ENCODE data around the gene ZNF135.

Gene ZNF135

DNA sequence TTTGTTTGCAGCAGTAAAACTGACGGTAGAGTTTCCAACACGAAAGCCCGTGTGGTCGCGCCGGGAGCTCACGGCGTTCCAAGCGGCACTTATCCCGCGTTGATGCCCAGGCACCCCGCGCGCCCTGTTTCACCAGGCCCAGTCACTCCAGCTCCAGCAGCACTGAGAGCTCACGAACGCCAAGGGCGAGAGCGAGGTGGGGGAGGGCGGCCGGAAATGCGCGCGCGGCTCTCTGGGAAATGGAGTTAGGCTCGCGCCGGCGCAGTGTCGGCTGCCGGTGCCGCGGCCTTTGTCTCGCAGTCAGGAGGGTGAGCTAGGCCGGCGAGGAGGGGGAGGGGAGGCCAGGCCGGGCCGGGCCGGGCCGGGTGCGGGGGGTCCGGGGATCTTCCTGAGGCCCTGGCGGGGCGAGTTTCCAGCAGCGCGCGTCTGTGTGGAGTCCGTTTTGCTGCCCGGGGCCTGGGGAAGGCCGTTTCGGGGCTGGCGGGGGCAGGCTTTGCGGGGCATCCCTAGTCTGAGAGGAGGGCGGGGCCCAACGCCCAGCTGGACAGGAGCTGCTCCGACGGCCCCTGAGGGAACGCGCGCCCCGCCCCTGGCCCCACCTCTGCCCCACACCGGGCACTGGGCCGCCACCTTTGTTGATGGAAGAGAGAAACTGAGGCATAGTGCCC lies at the start of gene ZNF135:
TSS of gene ZNF135 (plus strand) at position 280 of the 668 bp plus-strand sequence. CDS start 721 bp downstream, outside the sequence.
- peak; percentile 32 to 51 for DNase-seq (ENCODE audit: low read depth in 2 of 2)

DNA sequence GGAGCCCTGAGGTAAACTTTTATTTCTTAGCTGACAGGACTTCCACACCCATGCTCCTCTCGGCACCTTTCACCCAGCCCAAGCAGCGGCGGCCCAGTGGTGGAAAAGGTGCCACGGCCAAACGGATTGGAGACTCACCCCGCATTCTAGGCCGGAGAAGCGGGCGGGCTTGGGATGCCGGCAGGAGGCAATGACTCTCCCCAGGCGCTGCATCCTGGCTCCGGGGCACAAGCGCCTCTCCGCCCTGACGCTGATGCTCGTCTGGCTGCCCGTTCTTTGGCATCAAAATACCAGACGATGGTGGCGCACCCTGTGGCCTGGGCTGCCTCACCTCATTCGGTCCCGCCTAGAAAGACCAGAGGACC lies 49.8 kb upstream of the ZNF135 start:
- no peak for DNase-seq (ENCODE audit: low read depth in 2 of 2)

DNA sequence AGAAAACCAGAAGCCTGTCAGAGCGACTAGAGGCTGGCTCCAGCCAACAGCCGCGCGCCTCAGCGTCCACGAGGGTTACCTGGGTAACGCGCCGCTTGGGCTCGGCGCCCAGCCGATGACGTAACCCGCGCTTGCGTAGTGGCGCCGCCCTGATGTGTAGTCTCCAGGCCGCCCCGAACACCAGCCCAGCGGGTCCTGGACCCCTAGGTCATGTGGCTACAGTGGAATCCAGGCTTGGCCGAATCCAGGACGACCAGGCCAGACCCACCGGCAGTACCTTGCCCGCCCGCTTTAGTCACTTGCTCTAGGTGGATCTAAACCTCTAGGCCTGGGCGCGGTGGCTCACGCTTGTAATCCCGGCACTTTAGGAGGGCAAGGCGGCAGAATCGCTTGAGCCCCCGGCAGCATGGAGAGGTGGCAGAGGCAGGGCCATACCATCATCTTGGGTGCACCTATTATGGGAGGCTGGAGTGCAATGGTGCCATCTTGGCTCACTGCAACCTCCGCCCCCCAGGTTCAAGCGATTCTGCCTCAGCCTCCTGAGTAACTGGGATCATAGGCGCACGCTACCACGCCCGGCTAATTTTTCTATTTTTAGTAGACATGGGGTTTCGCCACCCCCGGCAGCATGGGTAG lies 49.3 kb upstream of the ZNF135 start:
- peak; percentile 44 to 47 for DNase-seq (ENCODE audit: low read depth in 2 of 2)

DNA sequence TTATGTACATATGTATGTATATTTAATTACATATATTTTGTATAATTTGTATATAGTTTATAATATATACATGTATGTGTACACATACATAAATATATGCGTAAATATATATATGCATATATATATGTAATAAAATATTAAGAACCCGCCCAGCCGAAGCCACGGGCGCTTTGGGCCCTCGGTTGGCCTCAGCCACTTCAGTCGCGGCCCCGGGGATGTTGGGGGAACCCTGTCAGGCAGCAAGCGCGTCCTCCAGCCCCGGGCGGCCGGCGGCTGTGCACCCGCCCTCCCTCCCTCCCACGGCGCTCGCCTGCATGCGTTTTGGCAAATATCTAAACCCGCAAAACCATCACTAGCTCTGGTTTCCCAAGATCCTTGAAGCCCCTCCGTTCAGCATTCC lies 48.6 kb upstream of the ZNF135 start:
- DNase-seq (ENCODE audit: low read depth in 2 of 2): no peak

DNA sequence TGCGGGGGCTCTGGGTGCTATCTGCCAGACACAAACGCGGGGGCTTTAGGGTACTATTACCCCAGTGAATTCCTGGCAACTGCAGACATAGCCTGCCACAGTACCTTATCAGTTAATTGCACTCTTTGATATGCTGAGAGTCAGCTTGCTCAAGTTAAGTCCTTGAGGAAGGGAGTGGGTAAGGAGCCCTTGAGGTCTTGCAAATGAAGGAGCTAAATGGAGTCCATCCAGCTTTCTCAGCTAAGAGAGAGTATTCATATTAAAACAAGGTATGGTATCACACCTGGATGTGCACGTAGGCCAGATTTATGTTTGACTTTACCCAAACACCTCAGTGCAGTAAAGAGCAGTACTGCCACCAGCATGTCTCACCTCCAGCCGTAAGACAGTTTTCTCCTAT lies 44.9 kb upstream of the ZNF135 start:
- DNase-seq (ENCODE audit: low read depth in 2 of 2): no peak

DNA sequence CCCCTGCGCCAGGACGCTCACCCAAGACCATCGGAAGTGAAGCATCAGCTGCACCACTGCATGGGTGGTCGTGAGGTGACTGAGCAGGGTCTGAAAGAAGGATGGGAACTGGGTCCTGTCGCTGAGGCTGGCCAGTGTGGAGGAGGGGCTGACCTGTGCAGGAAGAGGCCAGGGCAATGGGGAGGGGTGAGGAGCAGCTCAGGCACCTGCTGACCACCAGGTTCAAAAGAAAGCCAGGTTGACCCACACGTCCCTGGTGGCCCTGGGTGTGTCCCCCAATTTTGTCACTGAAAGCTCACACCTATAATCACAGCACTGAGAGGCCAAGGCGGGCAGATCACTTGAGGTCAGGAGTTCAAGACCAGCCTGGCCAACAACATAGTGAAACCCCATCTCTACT lies 39.0 kb upstream of the ZNF135 start:
- no peak for DNase-seq (ENCODE audit: low read depth in 2 of 2)

DNA sequence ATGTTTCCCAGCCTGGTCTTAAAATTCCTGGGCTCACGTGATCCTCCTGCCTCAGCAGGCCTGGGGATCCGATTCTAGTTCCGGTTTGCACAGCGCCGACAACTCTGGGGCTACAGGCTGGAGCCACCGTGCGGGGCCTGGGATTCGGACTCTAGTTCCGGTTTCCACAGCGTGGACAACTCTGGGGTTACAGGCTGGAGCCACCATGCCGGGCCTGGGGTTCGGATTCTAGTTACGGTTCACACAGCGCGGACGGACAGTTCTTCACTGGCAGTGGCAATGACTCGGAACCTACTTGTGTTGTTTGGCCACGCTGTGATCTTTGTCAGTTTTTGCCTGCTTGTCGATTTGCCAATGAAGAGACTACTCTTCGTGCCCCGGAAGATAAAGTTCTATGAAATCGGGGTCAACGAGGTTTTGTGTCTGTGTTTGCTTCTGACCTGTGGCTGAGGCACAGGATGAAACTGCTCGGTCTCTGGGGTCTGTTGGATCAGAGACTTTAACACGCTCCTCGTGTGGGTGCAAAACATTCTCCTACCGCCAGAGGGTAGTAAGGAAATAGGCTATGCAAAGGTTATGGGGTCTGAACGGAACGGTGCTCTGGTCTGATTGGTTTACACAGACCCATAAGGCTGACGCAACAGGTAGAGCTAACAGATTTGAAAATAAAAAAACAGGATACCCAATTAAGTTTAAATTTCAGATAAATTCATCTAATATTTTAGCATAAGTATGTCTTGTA lies 37.4 kb upstream of the ZNF135 start:
- no peak for DNase-seq (ENCODE audit: low read depth in 2 of 2)

DNA sequence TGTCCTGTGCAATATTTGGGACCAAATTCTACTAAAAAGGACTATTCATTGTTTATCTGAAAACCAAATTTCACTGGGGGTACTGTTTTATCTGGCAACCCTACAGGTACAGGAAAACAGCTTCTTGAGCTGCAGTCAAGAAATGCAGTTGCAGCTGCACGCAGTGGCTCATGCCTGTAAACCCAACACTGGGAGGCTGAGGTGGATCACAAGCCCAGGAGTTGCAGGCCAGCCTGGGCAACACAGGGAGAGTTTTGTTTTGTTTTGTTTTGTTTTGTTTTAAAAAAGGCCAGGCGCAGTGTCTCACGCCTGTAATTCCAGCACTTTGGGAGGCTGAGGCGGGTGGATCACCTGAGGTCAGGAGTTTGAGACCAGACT lies 36.8 kb upstream of the ZNF135 start:
- no peak for DNase-seq (ENCODE audit: low read depth in 2 of 2)

DNA sequence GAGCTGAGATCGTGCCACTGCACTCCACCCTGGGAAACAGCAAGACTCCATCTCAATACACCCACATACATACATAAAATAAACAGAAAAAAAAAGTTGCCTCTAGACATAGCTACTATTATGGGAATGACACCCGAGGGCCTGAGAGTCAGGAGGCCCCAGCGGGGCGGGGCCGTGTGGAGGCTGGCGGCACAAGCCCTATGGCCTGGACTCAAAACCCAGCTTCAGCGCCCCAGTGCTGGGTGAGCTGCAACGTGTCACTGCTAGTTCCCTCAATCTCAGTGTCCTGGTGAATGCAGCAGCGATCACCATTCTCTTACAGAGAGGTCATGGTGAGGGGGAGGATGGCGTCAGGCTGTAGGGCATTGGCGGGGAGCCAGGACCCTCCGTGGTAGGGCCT lies 34.4 kb upstream of the ZNF135 start:
- no peak for DNase-seq (ENCODE audit: low read depth in 2 of 2)

DNA sequence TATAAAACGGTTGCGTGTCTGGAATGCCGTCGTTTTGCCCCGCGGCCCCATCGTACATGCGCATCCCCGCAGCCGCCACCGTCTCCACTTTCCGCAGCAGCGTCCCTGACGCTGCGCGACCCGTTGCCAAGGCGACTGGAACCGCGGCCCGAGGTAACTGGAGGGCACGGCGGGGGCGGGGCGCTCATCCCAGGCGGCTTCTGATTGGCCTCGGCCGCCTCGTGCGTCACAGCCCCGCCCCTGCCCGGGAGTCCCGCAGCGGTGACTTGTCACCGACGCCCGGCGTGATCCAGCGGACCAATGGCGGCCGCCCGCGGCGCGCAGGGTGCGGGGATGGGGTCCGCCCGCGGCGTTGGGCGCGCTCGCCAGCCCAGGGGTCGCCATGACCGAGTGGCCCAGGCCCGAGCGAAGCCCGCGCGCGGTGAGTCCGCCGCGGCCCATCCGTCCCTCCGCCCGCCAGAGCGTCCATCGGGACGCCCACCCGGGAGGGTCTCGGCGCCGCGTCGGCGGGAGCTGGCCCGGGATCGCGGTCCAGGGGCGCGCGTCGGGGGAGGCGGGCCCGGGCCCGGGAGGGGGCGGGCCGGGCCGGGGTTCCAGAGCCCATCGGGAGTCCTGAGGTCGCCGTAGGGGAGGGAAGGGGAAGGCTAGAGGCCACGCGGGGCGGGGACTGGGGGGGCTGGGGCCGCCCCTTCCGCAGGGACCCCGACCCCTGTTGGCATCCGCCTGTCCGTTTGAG lies 25.2 kb upstream of the ZNF135 start, which contains the start of gene ZSCAN1:
TSS of gene ZSCAN1 (plus strand) at position 285 of the 736 bp plus-strand sequence. CDS start 3,812 bp downstream, outside the sequence.
- DNase-seq (ENCODE audit: low read depth in 2 of 2): peak in 1 of 2 donors; percentile 19

DNA sequence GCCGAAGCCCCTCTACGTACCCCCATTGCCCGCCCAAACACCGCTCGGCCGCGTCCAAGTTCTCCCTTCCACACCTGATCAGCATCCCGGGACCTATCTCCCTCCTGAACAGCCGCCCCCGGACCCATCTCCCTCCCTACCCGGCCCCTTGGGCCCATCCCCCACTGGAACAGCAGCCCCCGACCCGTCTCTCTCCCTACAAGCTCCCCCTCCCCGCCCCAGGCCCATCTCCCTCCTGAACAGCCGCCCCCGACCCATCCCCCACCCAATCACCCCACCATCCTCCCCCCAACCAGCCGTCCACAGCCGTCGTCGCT lies 24.6 kb upstream of the ZNF135 start:
- DNase-seq (ENCODE audit: low read depth in 2 of 2): no peak

DNA sequence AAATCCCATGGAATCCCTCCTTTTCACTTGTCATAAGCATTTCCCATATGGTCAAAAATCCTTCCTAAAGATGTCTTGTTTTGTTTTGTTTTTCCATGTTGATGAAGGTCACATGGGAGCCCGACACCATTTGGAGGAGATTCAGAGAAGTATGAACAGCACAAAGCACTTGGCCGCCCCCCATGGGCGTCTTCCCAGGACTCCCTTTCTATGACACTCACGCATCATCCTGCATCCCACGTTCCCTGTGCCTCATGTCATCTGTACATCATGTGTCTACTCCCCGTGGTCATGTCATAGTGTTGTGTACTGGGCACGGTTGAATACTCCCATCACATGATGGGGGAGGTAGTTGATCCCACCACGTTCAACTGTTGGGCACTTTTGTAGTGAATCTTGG lies 23.2 kb upstream of the ZNF135 start:
- no peak for DNase-seq (ENCODE audit: low read depth in 2 of 2)

DNA sequence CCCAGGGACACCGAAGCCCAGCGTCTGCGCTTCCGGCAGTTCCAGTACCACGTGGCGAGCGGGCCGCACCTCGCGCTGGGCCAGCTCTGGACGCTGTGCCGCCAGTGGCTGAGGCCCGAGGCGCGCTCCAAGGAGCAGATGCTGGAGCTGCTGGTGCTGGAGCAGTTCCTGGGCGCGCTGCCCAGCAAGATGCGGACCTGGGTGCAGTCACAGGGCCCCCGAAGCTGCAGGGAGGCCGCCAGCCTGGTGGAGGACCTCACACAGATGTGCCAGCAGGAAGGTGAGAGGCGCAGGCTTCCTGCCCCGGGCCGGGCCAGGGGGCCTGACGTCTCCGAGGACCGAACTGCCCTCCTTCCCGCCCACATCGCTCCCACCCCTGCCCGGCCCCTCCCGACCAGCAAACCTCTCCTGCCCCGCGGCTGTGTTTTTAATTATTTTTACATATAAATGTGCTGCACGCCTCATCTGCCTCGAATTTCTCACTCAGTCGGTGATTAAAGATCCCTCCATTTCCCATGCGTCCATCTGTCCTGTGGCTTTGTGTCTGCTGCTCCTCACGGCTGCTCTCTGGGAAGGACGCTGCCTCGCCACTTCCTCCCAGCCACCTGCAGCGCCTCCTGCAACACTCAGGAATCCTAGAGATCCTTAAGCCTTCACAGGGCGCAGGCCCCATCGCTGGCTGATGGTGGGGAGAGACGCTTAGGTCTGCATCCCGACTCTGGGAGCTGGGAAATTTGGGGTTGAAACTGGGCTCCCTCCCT lies 21.0 kb upstream of the ZNF135 start:
- DNase-seq (ENCODE audit: low read depth in 2 of 2): no peak

DNA sequence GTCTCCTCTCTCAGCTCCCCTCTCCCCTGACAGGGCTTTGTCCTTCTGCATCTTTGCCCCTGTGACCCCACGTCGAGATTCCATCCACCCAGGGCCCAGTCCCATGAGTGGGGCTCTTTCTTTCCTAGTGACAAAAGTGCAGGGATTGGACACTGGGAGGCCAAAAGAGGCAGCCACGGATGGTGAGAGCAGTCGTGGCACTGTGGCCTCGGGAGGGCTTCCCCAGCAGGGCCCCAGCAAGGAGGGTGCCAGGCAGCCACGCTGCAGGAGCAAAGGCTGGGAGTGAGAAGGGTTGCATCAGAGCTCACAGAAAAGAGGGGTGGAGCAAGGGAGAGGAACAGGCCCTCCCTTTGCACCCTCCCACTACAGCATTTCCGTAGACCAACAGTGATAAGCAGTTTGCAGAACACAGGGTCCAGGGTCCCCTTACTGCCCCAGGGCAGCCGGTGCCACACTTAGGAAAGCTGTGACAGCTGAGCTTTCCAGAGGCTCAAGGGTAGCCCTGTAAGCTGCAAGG lies 20.3 kb upstream of the ZNF135 start:
- no peak for DNase-seq (ENCODE audit: low read depth in 2 of 2)

DNA sequence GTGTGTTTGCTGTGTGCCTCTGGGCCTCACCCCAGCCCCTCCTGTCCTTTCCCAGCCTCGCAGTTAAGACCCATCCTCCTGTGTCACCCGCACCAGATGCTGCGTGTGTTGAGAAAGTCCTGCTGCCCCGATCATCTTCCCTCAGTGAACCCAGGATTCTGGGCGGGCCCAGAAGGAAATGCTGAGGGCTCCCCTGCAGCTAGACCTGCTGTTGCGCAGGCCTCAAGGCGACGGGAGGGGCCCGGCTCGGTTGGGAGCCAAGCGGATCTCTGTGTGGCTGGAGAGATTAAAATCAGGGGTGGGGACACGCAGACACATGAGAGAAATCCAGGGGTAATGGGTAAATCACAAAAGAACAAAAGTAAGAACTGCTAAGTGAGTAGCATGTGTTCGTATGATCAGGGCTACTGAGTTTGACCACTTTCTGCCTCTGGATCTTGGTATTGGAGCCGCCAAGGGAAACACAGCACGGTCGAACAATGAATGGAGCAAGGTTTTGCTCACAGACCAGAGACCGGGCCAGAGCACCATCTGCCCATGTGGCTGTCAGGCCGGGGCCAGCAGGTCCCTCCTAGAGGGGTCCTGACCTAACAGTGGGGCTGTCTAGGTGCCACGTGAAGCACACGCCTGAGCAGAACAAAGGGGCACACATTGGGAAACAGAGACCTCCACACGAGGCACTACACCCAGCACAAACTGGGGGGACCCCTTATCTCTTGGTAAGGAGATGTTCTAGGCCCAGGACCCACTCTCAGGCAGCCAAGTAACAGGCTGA lies 18.1 kb upstream of the ZNF135 start:
- DNase-seq (ENCODE audit: low read depth in 2 of 2): no peak

DNA sequence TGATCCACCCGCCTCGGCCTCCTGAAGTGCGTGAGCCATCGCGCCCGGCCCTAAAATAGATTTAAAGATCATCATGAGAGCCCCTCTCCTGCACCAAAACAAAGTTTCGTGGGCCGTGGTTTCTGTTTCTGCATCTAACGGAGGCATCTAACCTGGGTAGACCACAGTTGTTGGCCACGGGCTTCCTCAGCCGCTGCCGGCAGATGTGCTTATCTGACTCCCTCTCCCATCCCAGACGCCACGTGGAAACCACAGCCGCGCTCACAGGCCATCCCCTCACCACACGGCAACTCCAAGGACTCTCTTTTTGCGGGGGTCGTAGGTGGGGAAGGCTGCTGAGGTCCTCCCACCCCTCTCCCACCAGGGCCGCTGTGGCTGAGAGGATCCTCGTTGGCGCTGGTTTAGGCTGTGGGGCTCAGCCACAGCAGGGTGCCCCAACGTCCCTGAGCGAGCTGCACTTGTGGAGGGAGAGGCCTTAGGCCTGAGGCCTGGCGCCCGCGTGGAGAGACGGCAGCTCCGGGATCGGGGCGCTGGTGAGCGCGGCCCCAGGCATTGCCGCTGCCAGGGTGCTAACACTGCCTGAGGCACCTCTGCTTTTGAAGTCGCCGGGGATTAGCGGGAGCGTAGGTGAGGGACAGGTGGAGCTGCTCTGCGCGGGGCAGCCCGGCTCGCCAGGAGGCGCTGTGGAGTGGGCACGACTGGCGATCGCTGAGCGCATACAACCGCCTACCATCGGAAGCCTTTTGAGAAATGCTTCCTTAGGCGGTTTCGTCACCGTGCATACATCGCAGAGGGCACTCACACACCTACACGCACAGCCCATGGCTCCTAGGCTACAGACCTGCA lies 16.4 kb upstream of the ZNF135 start:
- DNase-seq (ENCODE audit: low read depth in 2 of 2): no peak

DNA sequence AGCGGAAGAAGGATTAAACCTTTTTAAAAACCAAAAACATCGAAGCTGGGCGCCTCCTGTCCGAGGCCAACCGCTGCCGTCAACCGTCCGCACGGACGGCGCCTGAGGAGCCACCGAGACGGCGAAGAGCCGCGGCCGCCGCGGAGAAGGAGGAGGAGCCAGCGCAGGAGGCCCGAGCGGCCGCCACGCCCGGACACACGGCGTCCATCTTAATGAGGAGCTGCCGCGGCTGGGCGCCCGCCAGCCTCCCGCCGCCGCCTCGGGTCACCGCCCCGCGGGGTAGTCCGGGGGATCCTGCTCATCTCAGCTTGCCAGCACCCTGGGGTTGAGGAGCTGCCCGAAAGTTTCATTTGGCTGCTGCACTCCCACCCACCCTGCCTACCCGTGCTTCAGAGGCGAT lies 14.7 kb upstream of the ZNF135 start:
- no peak for DNase-seq (ENCODE audit: low read depth in 2 of 2)

DNA sequence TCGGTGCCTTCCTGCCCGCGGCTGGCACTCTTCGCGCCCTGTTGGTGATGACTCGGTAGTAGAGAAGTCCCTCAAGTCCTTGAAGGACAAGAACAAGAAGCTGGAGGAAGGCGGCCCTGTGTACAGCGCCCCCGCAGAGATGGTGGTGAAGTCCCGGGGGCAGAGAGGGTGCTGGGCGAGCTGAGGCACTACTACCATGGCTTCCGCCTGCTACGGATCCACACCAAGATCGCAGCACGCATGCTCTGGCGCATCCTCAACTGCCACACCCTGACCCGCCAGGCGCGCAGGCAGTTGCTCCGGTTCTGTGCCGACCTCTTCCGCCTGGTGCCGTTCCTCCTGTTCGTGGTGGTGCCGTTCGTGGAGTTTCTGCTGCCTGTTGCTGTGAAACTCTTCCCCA lies 14.2 kb upstream of the ZNF135 start:
- DNase-seq (ENCODE audit: low read depth in 2 of 2): no peak

DNA sequence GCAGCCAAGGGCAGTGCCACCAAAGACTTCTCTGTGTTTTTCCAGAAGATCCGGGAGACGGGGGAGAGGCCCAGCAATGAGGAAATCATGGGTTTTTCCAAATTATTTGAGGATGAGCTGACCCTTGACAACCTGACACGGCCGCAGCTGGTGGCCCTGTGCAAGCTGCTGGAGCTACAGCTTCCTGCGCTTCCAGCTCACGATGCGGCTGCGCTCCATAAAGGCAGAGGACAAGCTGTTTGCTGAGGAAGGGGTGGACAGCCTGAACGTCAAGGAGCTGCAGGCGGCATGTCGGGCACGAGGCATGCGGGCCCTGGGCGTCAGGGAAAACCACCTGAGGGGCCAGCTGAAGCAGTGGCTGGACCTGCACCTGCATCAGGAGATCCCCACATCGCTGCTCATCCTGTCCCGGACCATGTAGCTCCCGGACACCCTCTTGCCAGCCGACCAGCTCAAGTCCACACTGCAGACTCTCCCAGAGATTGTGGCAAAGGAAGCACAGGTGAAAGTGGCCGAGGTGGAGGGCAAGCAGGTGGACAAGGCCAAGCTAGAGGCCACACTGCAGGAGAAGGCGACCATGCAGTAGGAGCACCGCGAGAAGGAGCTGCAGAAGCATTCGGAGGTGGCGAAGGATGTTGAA lies 13.6 kb upstream of the ZNF135 start:
- DNase-seq (ENCODE audit: low read depth in 2 of 2): no peak

All from stimulated activated CD8-positive, alpha-beta memory T cell treated with anti-CD3 and anti-CD28 coated beads, Interleukin-2, amount 100 ng/mL, for 48 hours (primary cell).